K562 (cell line): Measurements from ENCODE around the gene NOTCH1. TPM values are rescaled to one million over a fixed set of nuclear protein-coding genes. Genes with fewer than 3 reads are reported as not detected.
A peak's percentile ranks its signal among the peaks of the same experiment; 100 is the strongest.

ENCODE experiments used
- ATAC-seq: fragments of 200-7000 bp; cut with Tn5 transposase; 3 replicates; pipeline ENCODE4 v1.9.1; 2020; ENCODE audit warnings: moderate library complexity
- BruUV-seq: library from RNA; stranded (reverse); fragments of 400-500 nt; replicated peaks from 2 replicates; lab custom pipeline; 2021; lab: Mats Ljungman, UMichigan
- CTCF ChIA-PET: fragments of 300-600 bp; formaldehyde crosslinking; extraction: SDS; loops from one replicate; lab custom pipeline; 2021; ENCODE audit warnings: low intra/inter-chr PET ratio; lab: Yijun Ruan, JAX
- POLR2A ChIA-PET: fragments of 300-600, 350-650 bp; sonication (Branson Sonifier 250); formaldehyde crosslinking; extraction: SDS; loops from one replicate; lab custom pipeline; 2021; ENCODE audit warnings: antibody characterized with exemption, inconsistent platforms; lab: Yijun Ruan, JAX
- DNase-seq, 4 experiments: peaks; one replicate each; pipeline versions ENCODE4 v3.0.0 to v3.0.0-alpha.2; 2011 to 2018; ENCODE audit warnings: low spot score in 3 of 4, mixed read lengths in 3 of 4; ENCODE audit errors: extremely low read depth in 1 of 4
- FAIRE-seq: peaks from 2 replicates; lab custom pipeline; 2011; peaks lifted over from hg19 to GRCh38; lab: Jason Lieb, UNC
- H2AFZ ChIP-seq: 2 replicates; pipeline ENCODE4 v1.6.0; 2011; ENCODE audit warnings: low read depth, low read length, control low read depth, inconsistent platforms
- H3K27ac ChIP-seq: fragments of 200-600 bp; 3 replicates; pipeline ENCODE4 v1.8.0; 2011; ENCODE audit warnings: low read depth, mild to moderate bottlenecking, control low read depth, inconsistent platforms, low read length, moderate library complexity, mixed read lengths; ENCODE audit errors: extremely low read depth
- H3K27me3 ChIP-seq, 2 experiments: fragments of 300-600 bp in 1 of 2; 2 replicates in 1 of 2; 3 replicates in 1 of 2; pipeline versions ENCODE4 v1.6.0 to v1.8.0; 2011; ENCODE audit warnings: inconsistent platforms in 2 of 2, low read length in 2 of 2, mild to moderate bottlenecking in 1 of 2, mixed read lengths in 1 of 2, moderate library complexity in 1 of 2; ENCODE audit not compliant: control insufficient read depth in 2 of 2, insufficient read depth in 2 of 2
- H3K36me3 ChIP-seq: fragments of 300-600 bp; 3 replicates; pipeline ENCODE4 v1.8.0; 2011; ENCODE audit warnings: mild to moderate bottlenecking, low read length, inconsistent platforms; ENCODE audit not compliant: control insufficient read depth, insufficient read depth
- H3K4me1 ChIP-seq, 2 experiments: fragments of 200-600 bp in 1 of 2; replicated peaks in 1 of 2; 2 replicates in 1 of 2; 3 replicates in 1 of 2; pipeline versions ENCODE4 v1.5.1 to v1.8.0; 2011; ENCODE audit warnings: inconsistent platforms in 2 of 2, low read length in 2 of 2, mild to moderate bottlenecking in 1 of 2, mixed read lengths in 1 of 2, moderate library complexity in 1 of 2; ENCODE audit not compliant: control insufficient read depth in 2 of 2, insufficient read depth in 2 of 2
- H3K4me2 ChIP-seq: 2 replicates; pipeline ENCODE4 v1.6.1; 2011; ENCODE audit warnings: low read length, control low read depth, inconsistent platforms, mixed read lengths; ENCODE audit not compliant: insufficient read depth
- H3K4me3 ChIP-seq: fragments of 200-600 bp; sonication (generic), shearing (Covaris generic); 2 replicates; pipeline ENCODE4 v1.5.1; 2016; ENCODE audit warnings: control low read depth, inconsistent platforms
- H3K79me2 ChIP-seq: fragments of 200-600 bp; 3 replicates; pipeline ENCODE4 v1.8.0; 2011; ENCODE audit warnings: low read length, inconsistent platforms; ENCODE audit not compliant: control insufficient read depth, insufficient read depth
- H3K9ac ChIP-seq, 2 experiments: 2 replicates each; pipeline versions ENCODE4 v1.6.0 to v1.6.1; 2011; ENCODE audit warnings: low read depth in 2 of 2, low read length in 2 of 2, control low read depth in 1 of 2, inconsistent platforms in 1 of 2, mild to moderate bottlenecking in 1 of 2, mixed read lengths in 1 of 2; ENCODE audit not compliant: insufficient read depth in 1 of 2
- H3K9me1 ChIP-seq: one replicate; pipeline ENCODE4 v1.6.0; 2011; ENCODE audit warnings: inconsistent platforms, mild to moderate bottlenecking, low read length, moderate library complexity; ENCODE audit not compliant: control insufficient read depth, insufficient read depth
- H3K9me3 ChIP-seq: replicated peaks from 2 replicates; pipeline ENCODE4 v1.5.1; 2011; ENCODE audit warnings: low read depth, low read length, inconsistent platforms; ENCODE audit not compliant: control insufficient read depth, insufficient read depth
- H4K20me1 ChIP-seq: replicated peaks from 2 replicates; pipeline ENCODE4 v1.6.1; 2011; ENCODE audit warnings: low read length, inconsistent platforms, mixed read lengths; ENCODE audit not compliant: control insufficient read depth, insufficient read depth
- MAX ChIP-seq: sonication (generic); formaldehyde crosslinking; IDR thresholded peaks from 2 replicates; pipeline ENCODE4 v1.9.0; 2022; ENCODE audit warnings: mild to moderate bottlenecking, missing genetic modification reagents
- POLR2AphosphoS5 ChIP-seq: IDR thresholded peaks from 2 replicates; pipeline ENCODE4 v1.6.1; 2011; ENCODE audit warnings: mild to moderate bottlenecking, low read depth, low read length, moderate library complexity; ENCODE audit not compliant: control insufficient read depth, insufficient read depth
- POLR2G ChIP-seq: fragments of 200-400 bp; formaldehyde crosslinking; IDR thresholded peaks from 2 replicates; pipeline ENCODE4 v1.6.1; 2017; ENCODE audit warnings: low read depth, mild to moderate bottlenecking, antibody characterized with exemption, low read length, moderate library complexity
- ZBTB7A ChIP-seq: IDR thresholded peaks from 2 replicates; pipeline ENCODE4 v1.6.1; 2011; ENCODE audit warnings: low read depth, mild to moderate bottlenecking, low read length, moderate library complexity, borderline replicate concordance; ENCODE audit not compliant: control insufficient read depth
- ZNF324 ChIP-seq: fragments of 250-450 bp; sonication (Bioruptor Pico); IDR thresholded peaks from 2 replicates; pipeline ENCODE4 v1.4.0; 2020; ENCODE audit warnings: mild to moderate bottlenecking
- ZNF354B ChIP-seq: fragments of 250-450 bp; sonication (Bioruptor Pico); IDR thresholded peaks from 2 replicates; pipeline ENCODE4 v1.4.0; 2020
- WGBS: fragments of 100-300 bp; shearing (Covaris generic); methylation state at CpG from one replicate; pipeline ENCODE4 v1.1.6; 2016; ENCODE audit warnings: low coverage, mixed read lengths; ENCODE audit not compliant: insufficient coverage; ENCODE audit errors: missing lambda C conversion rate; 5-methylcytosine and 5-hydroxymethylcytosine counted together
- in situ Hi-C: fragments of 300-500 bp; cut with MboI; formaldehyde crosslinking; loops from 4 replicates; pipeline ENCODE4 v1.15.0; 2018; ENCODE audit warnings: inconsistent platforms, mixed read lengths
- intact Hi-C: fragments of 100-400 bp; cut with micrococcal nuclease; formaldehyde crosslinking; loops from 2 replicates; pipeline ENCODE4 v1.14.2; 2022
- polyA plus RNA-seq, 8 experiments: library from polyadenylated mRNA; depleted of rRNA in 4 of 8; stranded (reverse) in 5 of 8; unstranded in 3 of 8; fragments of >200 nt; fragmentation: Nextera tagmentation in 2 of 8; fragmentation: Illumina TruSeq in 1 of 8; extraction: Ambion mirVana in 2 of 8; extraction: Trizol in 1 of 8; gene quantifications; 2 replicates each; pipeline versions ENCODE4 v1.2.1 to v1.2.3, GENCODE V29; 2011 to 2014; ENCODE audit warnings: inconsistent platforms in 1 of 8, missing spikeins in 1 of 8
- total RNA-seq, 7 experiments: library from RNA; depleted of rRNA in 6 of 7; stranded (reverse); fragments of >200 nt in 6 of 7; fragmentation: Illumina TruSeq in 2 of 7; extraction: Trizol in 2 of 7; gene quantifications; 2 replicates each; pipeline versions ENCODE4 v1.2.1 to v1.2.3, GENCODE V29; 2011 to 2021; ENCODE audit warnings: low replicate concordance in 1 of 7
- TF ChIP-seq, protein P1 (sequence below), 3 experiments: fragments of 200-800 bp in 1 of 3; sonication (Bioruptor generic) in 1 of 3; sonication (generic) in 1 of 3; formaldehyde crosslinking in 1 of 3; IDR thresholded peaks; 2 replicates each; pipeline versions ENCODE4 v1.6.1 to v1.8.0; 2016 to 2022; ENCODE audit warnings: mild to moderate bottlenecking in 2 of 3, missing compliant biosample characterization in 2 of 3, missing genetic modification characterization in 2 of 3, missing genetic modification reagents in 1 of 3

Gene NOTCH1
- total and polyA plus RNA-seq, 9 of the 15 experiments (the other 6 are each of a cell fraction or from before 2014, with no cell fraction given), result 0.03 to 31.4 (median 2.3) TPM

DNA sequence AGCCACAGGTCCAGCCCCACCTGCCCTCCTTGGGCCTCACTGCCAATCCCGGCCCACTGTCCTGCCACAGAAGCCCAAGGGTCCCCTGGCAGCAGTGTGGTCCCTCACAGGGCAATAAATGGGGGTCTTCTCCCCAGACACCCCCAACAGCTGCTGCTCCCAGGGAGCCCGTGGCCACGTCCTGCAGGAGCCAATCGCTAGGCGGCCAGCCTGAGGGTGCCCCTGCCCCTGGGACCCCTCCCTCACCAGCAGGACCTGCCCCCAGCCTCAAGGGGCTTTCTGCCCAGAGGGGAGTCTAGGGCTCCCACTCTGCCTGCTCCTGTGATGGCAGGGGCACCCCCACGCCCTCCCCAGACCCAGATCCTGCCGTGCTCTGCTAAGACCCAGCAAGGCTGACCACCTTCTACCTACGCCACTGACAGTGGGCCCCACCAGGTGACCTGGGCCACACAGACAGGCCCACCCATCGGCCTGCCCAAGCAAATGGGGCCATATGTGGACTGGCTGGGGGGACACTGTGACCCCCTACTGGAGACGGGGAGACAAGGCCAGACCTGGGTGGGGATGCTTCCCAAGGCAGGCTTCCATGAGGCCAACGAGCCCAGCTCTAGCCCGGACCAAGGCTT is 17.0 kb downstream of the NOTCH1 start:
- Histone ChIP-seq H3K4me3 (no peak overlapping the region), H3K9me3 (no peaks in the 10 kb centered on the region), H3K9ac (peak overlapping the region in 1 of 2 experiments; percentile 68; a peak in 2 of 4 replicates), H3K79me2 (peaks cover 6% of the 10 kb centered on the region; the same call in 1 of the 3 replicates), H3K27me3 (no peaks in the 10 kb centered on the region), H2AFZ (no peak overlapping the region), H3K4me2 (no peak overlapping the region), H3K4me1 (peaks cover 0 to 89% of the 10 kb centered on the region in 2 experiments; a peak in 3 of 5 replicates), H4K20me1 (0 out of 2 replicates have a peak, but pooled peaks cover 9% of the 10 kb centered on the region), H3K9me1 (peaks cover 2% of the 10 kb centered on the region), H3K27ac (peak overlapping the region; percentile 22; the same call in 1 of the 3 replicates), H3K36me3 (peaks cover under 1% of the 10 kb centered on the region; the same call in 1 of the 3 replicates)
- in situ Hi-C loops (no loop called here), intact Hi-C loops (no loop called here)
- POLR2A ChIA-PET, result interaction anchor here (0.6 to 1.2 kb wide), 3 partner anchors 11 to 823 kb away, joined by 3 read pairs; no protein-coding TSS in a partner anchor
- WGBS, result 81% methylated on average over 11 of the region's 12 CpGs
- DNase-seq, result no peak
- BruUV-seq, result no TSS peak
- ATAC-seq, result no peak
- TF ChIP-seq ZBTB7A, result 0 out of 2 replicates have a peak, but pooled peaks have one; percentile 25
- TF ChIP-seq, protein P1, sequence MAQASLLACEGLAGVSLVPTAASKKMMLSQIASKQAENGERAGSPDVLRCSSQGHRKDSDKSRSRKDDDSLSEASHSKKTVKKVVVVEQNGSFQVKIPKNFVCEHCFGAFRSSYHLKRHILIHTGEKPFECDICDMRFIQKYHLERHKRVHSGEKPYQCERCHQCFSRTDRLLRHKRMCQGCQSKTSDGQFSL (CRISPR knock-in tag; IDR thresholded peaks at IDR 0.05), result peak; percentile 9; the same call in 1 of the 2 replicates
- TF ChIP-seq, protein P1 (tag; IDR thresholded peaks at IDR 0.05), result no peak
- TF ChIP-seq POLR2AphosphoS5, result no peak
- 0 out of 2 replicates have a peak, but pooled peaks have one; percentile 13 for TF ChIP-seq POLR2G
- TF ChIP-seq MAX (CRISPR knock-in tag), result peak; percentile 34; the same call in 1 of the 2 replicates
- TF ChIP-seq ZNF324, result no peak
- TF ChIP-seq ZNF354B (CRISPR knock-in tag), result no peak
- FAIRE-seq, result no peak
- CTCF ChIA-PET, result no interaction called here
